ENCODE data around the gene FOXN1. TPM values are rescaled to one million over a fixed set of nuclear protein-coding genes. Genes with fewer than 3 reads are reported as not detected.

The FOXN1 gene
- polyA plus RNA-seq, 2 of the 4 experiments (the other 2 are of a cell fraction), result not detected

GRCh38 chr17:28474111-28474531, 32.0 kb upstream of the FOXN1 start (continued):
- no peak for TF ChIP-seq REST (IDR thresholded peaks at IDR 0.05)
- no peak for TF ChIP-seq ZFP36 (IDR thresholded peaks at IDR 0.05; ENCODE audit: borderline replicate concordance, partially characterized antibody)
- no peak for TF ChIP-seq HDAC2 (IDR thresholded peaks at IDR 0.05)
- no peak for TF ChIP-seq BHLHE40 (IDR thresholded peaks at IDR 0.05; ENCODE audit: low read depth, low read length)
- TF ChIP-seq HMGXB4 (CRISPR knock-in tag; IDR thresholded peaks at IDR 0.05; ENCODE audit: borderline replicate concordance), result no peak

GRCh38 chr17:28475151-28475900, 30.8 kb upstream of the FOXN1 start:
- Histone ChIP-seq H3K4me3 (no peak overlapping the region), H3K4me1 (peaks cover 22% of the 10 kb centered on the region), H3K9me3 (no peaks in the 10 kb centered on the region), H3K27ac (peak overlapping the region in 1 of 2 experiments; percentile 59; a peak in 3 of 6 replicates), H3K4me2 (peak overlapping the region; percentile 57)
- TF ChIP-seq GATA3 (IDR thresholded peaks at IDR 0.05; ENCODE audit: borderline replicate concordance) (peak; percentile 80), EHMT2 (IDR thresholded peaks at IDR 0.05; ENCODE audit: low read depth) (no peak)
- 46% methylated on average over 9 of the region's 9 CpGs for WGBS (ENCODE audit: missing lambda C conversion rate)
- peak in 1 of 2 experiments; percentile 63 for DNase-seq (ENCODE audit: low read depth in 1 of 2, low spot score in 1 of 2)
- CTCF ChIA-PET, result interaction anchor here (1.0 to 7.7 kb wide), 3 partner anchors 9 to 65 kb away, joined by 3 to 47 read pairs (median 5); no protein-coding TSS in a partner anchor
- peak; percentile 88 for FAIRE-seq
- ATAC-seq, result peak; percentile 28 to 68; a peak in 4 of 6 replicates
- POLR2A ChIA-PET, result no interaction called here

GRCh38 chr17:28476076-28476865, 29.9 kb upstream of the FOXN1 start:
- ATAC-seq, result no peak; a peak in 1 of 6 replicates
- no peaks in the 10 kb centered on the region for H3K9me3 ChIP-seq
- DNase-seq (ENCODE audit: low read depth in 1 of 2, low spot score in 1 of 2), result no peak
- H3K4me2 ChIP-seq, result peak overlapping the region; percentile 57; the same call in 1 of the 3 replicates
- no peak overlapping the region; a peak in 1 of 6 replicates for H3K27ac ChIP-seq
- POLR2A ChIA-PET, result no interaction called here
- WGBS (ENCODE audit: missing lambda C conversion rate), result 72% methylated on average over 11 of the region's 11 CpGs
- TF ChIP-seq TP53 (CRISPR knock-in tag; IDR thresholded peaks at IDR 0.05) (no peak), HEYL (CRISPR knock-in tag; IDR thresholded peaks at IDR 0.05) (no peak), ESRRA (IDR thresholded peaks at IDR 0.05; ENCODE audit: borderline replicate concordance, low read length) (no peak), HES2 (IDR thresholded peaks at IDR 0.05) (no peak), FOSL2 (IDR thresholded peaks at IDR 0.05) (no peak), FOSL2 (CRISPR knock-in tag; IDR thresholded peaks at IDR 0.05) (no peak), ZNF302 (CRISPR knock-in tag; IDR thresholded peaks at IDR 0.05) (no peak), HOXA7 (CRISPR knock-in tag; IDR thresholded peaks at IDR 0.05) (no peak), BCL3 (IDR thresholded peaks at IDR 0.05) (no peak), RAD21 (conservative IDR thresholded peaks at IDR 0.05 in 1 of 2, IDR thresholded peaks at IDR 0.05 in 1 of 2) (no peak), CHD2 (IDR thresholded peaks at IDR 0.05; ENCODE audit: low read length, partially characterized antibody) (no peak), ZSCAN20 (CRISPR knock-in tag; IDR thresholded peaks at IDR 0.05) (no peak)
- peaks cover 22% of the 10 kb centered on the region for H3K4me1 ChIP-seq
- FAIRE-seq, result no peak
- CTCF ChIA-PET, result interaction anchor here (0.6 to 7.7 kb wide), 3 partner anchors 10 to 20 kb away, joined by 3 to 47 read pairs (median 3); no protein-coding TSS in a partner anchor
- no peak overlapping the region for H3K4me3 ChIP-seq

Data from A549 (cell line).